K562 (cell line): ENCODE measurements around the gene RABGAP1. TPM values are rescaled to one million over a fixed set of nuclear protein-coding genes. Genes with fewer than 3 reads are reported as not detected.

ENCODE experiments used
- BMI1 ChIP-seq: fragments of 150-350 bp; IDR thresholded peaks from 2 replicates; pipeline ENCODE4 v1.6.1; 2014; ENCODE audit warnings: low read length
- CBFA2T3 ChIP-seq: fragments of 450-650 bp; IDR thresholded peaks from 2 replicates; pipeline ENCODE4 v1.6.1; 2017
- CCAR2 ChIP-seq: fragments of 200-400 bp; formaldehyde crosslinking; IDR thresholded peaks from 2 replicates; pipeline ENCODE4 v1.6.1; 2017; ENCODE audit warnings: mild to moderate bottlenecking, low read depth, low read length
- CUX1 ChIP-seq: fragments of 200-800 bp; sonication (Bioruptor generic); IDR thresholded peaks from 2 replicates; pipeline ENCODE4 v1.6.1; 2016; ENCODE audit warnings: missing genetic modification characterization, missing compliant biosample characterization
- EGR1 ChIP-seq: fragments of 450-650 bp; conservative IDR thresholded peaks from 2 replicates; pipeline ENCODE4 v1.6.1; 2017; ENCODE audit warnings: mild to moderate bottlenecking
- FOXP4 ChIP-seq: sonication (generic); formaldehyde crosslinking; IDR thresholded peaks from 2 replicates; pipeline ENCODE4 v1.8.0; 2022; ENCODE audit warnings: mild to moderate bottlenecking, missing genetic modification reagents, borderline replicate concordance
- RAD21 ChIP-seq, 2 experiments: fragments of 250-450 bp in 1 of 2; fragments of 450-650 bp in 1 of 2; sonication (Bioruptor Pico) in 1 of 2; formaldehyde crosslinking in 1 of 2; IDR thresholded peaks in 1 of 2; conservative IDR thresholded peaks in 1 of 2; 2 replicates each; pipeline versions ENCODE4 v1.4.0 to v1.8.0; 2020 to 2022; ENCODE audit warnings: mild to moderate bottlenecking in 2 of 2, moderate library complexity in 1 of 2
- RBM39 ChIP-seq: fragments of 200-400 bp; formaldehyde crosslinking; optimal IDR thresholded peaks from 2 replicates; pipeline ENCODE3; 2018; ENCODE audit warnings: low read depth, low read length
- RNF219 ChIP-seq: fragments of 250-450 bp; sonication (Bioruptor Pico); IDR thresholded peaks from 2 replicates; pipeline ENCODE4 v1.5.0; 2022; ENCODE audit warnings: mild to moderate bottlenecking
- SFPQ ChIP-seq: fragments of 200-400 bp; formaldehyde crosslinking; IDR thresholded peaks from 2 replicates; pipeline ENCODE4 v1.6.1; 2017; ENCODE audit warnings: mild to moderate bottlenecking, low read depth, low read length, moderate library complexity
- SMAD1 ChIP-seq: fragments of 150-350 bp; IDR thresholded peaks from 2 replicates; pipeline ENCODE4 v1.6.1; 2014; ENCODE audit warnings: low read length, low read depth; ENCODE audit not compliant: partially characterized antibody
- SNAPC5 ChIP-seq: fragments of 250-450 bp; sonication (Bioruptor Pico); IDR thresholded peaks from 2 replicates; pipeline ENCODE4 v1.8.0; 2021; ENCODE audit warnings: moderate library complexity, mild to moderate bottlenecking, inconsistent platforms
- ZBTB34 ChIP-seq: fragments of 250-450 bp; sonication (Bioruptor Pico); IDR thresholded peaks from 2 replicates; pipeline ENCODE4 v1.8.0; 2021; ENCODE audit warnings: mild to moderate bottlenecking, moderate library complexity
- polyA plus RNA-seq, 8 experiments: library from polyadenylated mRNA; depleted of rRNA in 4 of 8; stranded (reverse) in 5 of 8; unstranded in 3 of 8; fragments of >200 nt; fragmentation: Nextera tagmentation in 2 of 8; fragmentation: Illumina TruSeq in 1 of 8; extraction: Ambion mirVana in 2 of 8; extraction: Trizol in 1 of 8; gene quantifications; 2 replicates each; pipeline versions ENCODE4 v1.2.1 to v1.2.3, GENCODE V29; 2011 to 2014; ENCODE audit warnings: inconsistent platforms in 1 of 8, missing spikeins in 1 of 8
- total RNA-seq, 7 experiments: library from RNA; depleted of rRNA in 6 of 7; stranded (reverse); fragments of >200 nt in 6 of 7; fragmentation: Illumina TruSeq in 2 of 7; extraction: Trizol in 2 of 7; gene quantifications; 2 replicates each; pipeline versions ENCODE4 v1.2.1 to v1.2.3, GENCODE V29; 2011 to 2021; ENCODE audit warnings: low replicate concordance in 1 of 7

Gene RABGAP1
- total and polyA plus RNA-seq, 9 of the 15 experiments (the other 6 are each of a cell fraction or from before 2014, with no cell fraction given) = 1.5 to 22.7 (median 13.1) TPM

GRCh38 chr9:122940749-122941581 is at the start of gene RABGAP1 (continued):
- no peak for TF ChIP-seq SNAPC5 (CRISPR knock-in tag)
- no peak for TF ChIP-seq RNF219 (CRISPR knock-in tag)
- no peak for TF ChIP-seq ZBTB34
- no peak for TF ChIP-seq RBM39
- no peak for TF ChIP-seq CBFA2T3
- TF ChIP-seq CCAR2 = no peak
- TF ChIP-seq SFPQ = no peak
- no peak for TF ChIP-seq CUX1 (CRISPR knock-in tag)
- peak; percentile 73 for TF ChIP-seq EGR1
- TF ChIP-seq RAD21 (CRISPR knock-in tag; conservative IDR thresholded peaks at IDR 0.05 in 1 of 2, IDR thresholded peaks at IDR 0.05 in 1 of 2) = no peak
- TF ChIP-seq FOXP4 (CRISPR knock-in tag) = no peak
- no peak for TF ChIP-seq BMI1
- TF ChIP-seq SMAD1 = no peak
